ENCODE data around the gene RNF166. TPM values are rescaled to one million over a fixed set of nuclear protein-coding genes. Genes with fewer than 3 reads are reported as not detected.
A peak's percentile ranks its signal among the peaks of the same experiment; 100 is the strongest.

RNF166 gene
- total and polyA plus RNA-seq, 2 of the 13 experiments (the other 11 are each of a cell fraction or from before 2014, with no cell fraction given), result 21.4 to 23.0 TPM

- TF ChIP-seq SKI (IDR thresholded peaks at IDR 0.05; ENCODE audit: partially characterized antibody), result peak; percentile 68
- peak; percentile 79 for TF ChIP-seq ZNF317 (CRISPR knock-in tag; IDR thresholded peaks at IDR 0.05)
- no peak for TF ChIP-seq MTF1 (CRISPR knock-in tag; IDR thresholded peaks at IDR 0.05)
- TF ChIP-seq ZNF883 (CRISPR knock-in tag; IDR thresholded peaks at IDR 0.05; ENCODE audit: not compliant biosample characterization), result peak; percentile 23
- no peak for TF ChIP-seq SP140L (CRISPR knock-in tag; IDR thresholded peaks at IDR 0.05; ENCODE audit: borderline replicate concordance)
- TF ChIP-seq, protein P1, sequence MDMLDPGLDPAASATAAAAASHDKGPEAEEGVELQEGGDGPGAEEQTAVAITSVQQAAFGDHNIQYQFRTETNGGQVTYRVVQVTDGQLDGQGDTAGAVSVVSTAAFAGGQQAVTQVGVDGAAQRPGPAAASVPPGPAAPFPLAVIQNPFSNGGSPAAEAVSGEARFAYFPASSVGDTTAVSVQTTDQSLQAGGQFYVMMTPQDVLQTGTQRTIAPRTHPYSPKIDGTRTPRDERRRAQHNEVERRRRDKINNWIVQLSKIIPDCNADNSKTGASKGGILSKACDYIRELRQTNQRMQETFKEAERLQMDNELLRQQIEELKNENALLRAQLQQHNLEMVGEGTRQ (IDR thresholded peaks at IDR 0.05; ENCODE audit: low read depth, low read length), result no peak
- TF ChIP-seq, protein P1 (CRISPR knock-in tag; IDR thresholded peaks at IDR 0.05; ENCODE audit: borderline replicate concordance), result 0 out of 2 replicates have a peak, but pooled peaks have one; percentile 4
- TF ChIP-seq SNAPC4 (CRISPR knock-in tag; IDR thresholded peaks at IDR 0.05), result 0 out of 2 replicates have a peak, but pooled peaks have one; percentile 6
- peak; percentile 41; the same call in 1 of the 2 replicates for TF ChIP-seq ZNF777 (CRISPR knock-in tag; IDR thresholded peaks at IDR 0.05)
- peak; percentile 96 for TF ChIP-seq PHF21A (CRISPR knock-in tag; IDR thresholded peaks at IDR 0.05)
- TF ChIP-seq WIZ (CRISPR knock-in tag; IDR thresholded peaks at IDR 0.05), result peak; percentile 76; the same call in 1 of the 2 replicates
- no peak for TF ChIP-seq ZNF251 (CRISPR knock-in tag; IDR thresholded peaks at IDR 0.05)
- TF ChIP-seq, protein P2, sequence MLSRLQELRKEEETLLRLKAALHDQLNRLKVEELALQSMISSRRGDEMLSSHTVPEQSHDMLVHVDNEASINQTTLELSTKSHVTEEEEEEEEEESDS (CRISPR knock-in tag; IDR thresholded peaks at IDR 0.05; ENCODE audit: borderline replicate concordance), result no peak; the same call in 1 of the 2 replicates
- TF ChIP-seq PAXIP1 (CRISPR knock-in tag; conservative IDR thresholded peaks at IDR 0.05), result peak; percentile 98
- no peak for TF ChIP-seq ZNF260 (CRISPR knock-in tag; IDR thresholded peaks at IDR 0.05; ENCODE audit: borderline replicate concordance, low read depth)
- no peak; the same call in 1 of the 2 replicates for TF ChIP-seq ZFYVE20 (CRISPR knock-in tag; IDR thresholded peaks at IDR 0.05; ENCODE audit: borderline replicate concordance, low read depth)
Observed at GRCh38 chr16:88651276-88651988, 54.8 kb downstream of the RNF166 start (continued).
